Measurements from ENCODE around the gene GALK2.

The GALK2 gene

GRCh38 chr15:49270541-49271421, 100.7 kb downstream of the GALK2 start:
- H4K20me1 ChIP-seq (ENCODE audit: insufficient read depth), result no peaks in the 10 kb centered on the region
- H3K27ac ChIP-seq, result no peak overlapping the region
- peaks cover 4% of the 10 kb centered on the region for H3K4me1 ChIP-seq (ENCODE audit: low read depth, poor library complexity, severe bottlenecking)
- H3K79me2 ChIP-seq (ENCODE audit: insufficient read depth, low read depth), result no peaks in the 10 kb centered on the region
- no peak overlapping the region for H2AFZ ChIP-seq (ENCODE audit: low read depth)
- TF ChIP-seq CTCF (conservative IDR thresholded peaks at IDR 0.05; ENCODE audit: low read depth, low read length), result no peak
- H3K9ac ChIP-seq, result no peak overlapping the region
- H3K27me3 ChIP-seq (ENCODE audit: insufficient read depth, low read depth), result no peaks in the 10 kb centered on the region
- H3K4me3 ChIP-seq (IDR thresholded peaks at IDR 0.05; ENCODE audit: insufficient read depth, low read depth, low read length), result no peak overlapping the region
- no peak overlapping the region for H3K4me2 ChIP-seq
- no peaks in the 10 kb centered on the region for H3K36me3 ChIP-seq (ENCODE audit: insufficient read depth)

GRCh38 chr15:49273734-49274318, 103.8 kb downstream of the GALK2 start:
- no peak overlapping the region for H3K4me3 ChIP-seq (IDR thresholded peaks at IDR 0.05; ENCODE audit: insufficient read depth, low read depth, low read length)
- TF ChIP-seq CTCF (conservative IDR thresholded peaks at IDR 0.05; ENCODE audit: low read depth, low read length), result no peak
- no peaks in the 10 kb centered on the region for H4K20me1 ChIP-seq (ENCODE audit: insufficient read depth)
- no peak overlapping the region for H3K27ac ChIP-seq
- no peaks in the 10 kb centered on the region for H3K27me3 ChIP-seq (ENCODE audit: insufficient read depth, low read depth)
- H3K4me1 ChIP-seq (ENCODE audit: low read depth, poor library complexity, severe bottlenecking), result no peaks in the 10 kb centered on the region
- H3K9ac ChIP-seq, result no peak overlapping the region
- no peak overlapping the region for H3K4me2 ChIP-seq
- H2AFZ ChIP-seq (ENCODE audit: low read depth), result no peak overlapping the region
- H3K79me2 ChIP-seq (ENCODE audit: insufficient read depth, low read depth), result no peaks in the 10 kb centered on the region
- no peaks in the 10 kb centered on the region for H3K36me3 ChIP-seq (ENCODE audit: insufficient read depth)

GRCh38 chr15:49278751-49279150, 108.7 kb downstream of the GALK2 start:
- no peak for TF ChIP-seq CTCF (conservative IDR thresholded peaks at IDR 0.05; ENCODE audit: low read depth, low read length)
- Histone ChIP-seq H4K20me1 (ENCODE audit: insufficient read depth) (no peaks in the 10 kb centered on the region), H3K4me2 (peak overlapping the region; percentile 20; the same call in 1 of the 2 replicates), H3K4me1 (ENCODE audit: low read depth, poor library complexity, severe bottlenecking) (peaks cover 15% of the 10 kb centered on the region), H3K36me3 (ENCODE audit: insufficient read depth) (no peaks in the 10 kb centered on the region), H3K27ac (no peak overlapping the region), H2AFZ (ENCODE audit: low read depth) (no peak overlapping the region), H3K27me3 (ENCODE audit: insufficient read depth, low read depth) (no peaks in the 10 kb centered on the region), H3K79me2 (ENCODE audit: insufficient read depth, low read depth) (no peaks in the 10 kb centered on the region), H3K9ac (no peak overlapping the region), H3K4me3 (IDR thresholded peaks at IDR 0.05; ENCODE audit: insufficient read depth, low read depth, low read length) (no peak overlapping the region)

- peak overlapping the region; percentile 20; the same call in 1 of the 2 replicates for H3K4me2 ChIP-seq
- H3K9ac ChIP-seq, result no peak overlapping the region
- H3K27ac ChIP-seq, result no peak overlapping the region
- H2AFZ ChIP-seq (ENCODE audit: low read depth), result no peak overlapping the region
- peaks cover 15% of the 10 kb centered on the region for H3K4me1 ChIP-seq (ENCODE audit: low read depth, poor library complexity, severe bottlenecking)
- H3K79me2 ChIP-seq (ENCODE audit: insufficient read depth, low read depth), result no peaks in the 10 kb centered on the region
- no peak for TF ChIP-seq CTCF (conservative IDR thresholded peaks at IDR 0.05; ENCODE audit: low read depth, low read length)
- H3K27me3 ChIP-seq (ENCODE audit: insufficient read depth, low read depth), result no peaks in the 10 kb centered on the region
- no peaks in the 10 kb centered on the region for H3K36me3 ChIP-seq (ENCODE audit: insufficient read depth)
- H4K20me1 ChIP-seq (ENCODE audit: insufficient read depth), result no peaks in the 10 kb centered on the region
- no peak overlapping the region for H3K4me3 ChIP-seq (IDR thresholded peaks at IDR 0.05; ENCODE audit: insufficient read depth, low read depth, low read length)
Observed at GRCh38 chr15:49279521-49280456, 109.7 kb downstream of the GALK2 start.

Measured in KMS-11 (cell line).